CD1c-positive myeloid dendritic cell (primary cell): ENCODE results near the gene SEPTIN8.

Experiments
- DNase-seq: peaks from one replicate; pipeline ENCODE4 v3.0.0-alpha.2; 2016; ENCODE audit errors: extremely low spot score

Gene SEPTIN8

GRCh38 chr5:132764671-132765238 is 12.3 kb downstream of the SEPTIN8 start:
- no peak for DNase-seq

- no peak for DNase-seq
These were observed 13.0 kb downstream of the SEPTIN8 start for GRCh38 chr5:132764051-132764450.

GRCh38 chr5:132763181-132764036 is 13.6 kb downstream of the SEPTIN8 start:
- DNase-seq, result peak; percentile 65

- DNase-seq, result no peak
These were observed 14.6 kb downstream of the SEPTIN8 start for GRCh38 chr5:132762246-132763000.

DNA sequence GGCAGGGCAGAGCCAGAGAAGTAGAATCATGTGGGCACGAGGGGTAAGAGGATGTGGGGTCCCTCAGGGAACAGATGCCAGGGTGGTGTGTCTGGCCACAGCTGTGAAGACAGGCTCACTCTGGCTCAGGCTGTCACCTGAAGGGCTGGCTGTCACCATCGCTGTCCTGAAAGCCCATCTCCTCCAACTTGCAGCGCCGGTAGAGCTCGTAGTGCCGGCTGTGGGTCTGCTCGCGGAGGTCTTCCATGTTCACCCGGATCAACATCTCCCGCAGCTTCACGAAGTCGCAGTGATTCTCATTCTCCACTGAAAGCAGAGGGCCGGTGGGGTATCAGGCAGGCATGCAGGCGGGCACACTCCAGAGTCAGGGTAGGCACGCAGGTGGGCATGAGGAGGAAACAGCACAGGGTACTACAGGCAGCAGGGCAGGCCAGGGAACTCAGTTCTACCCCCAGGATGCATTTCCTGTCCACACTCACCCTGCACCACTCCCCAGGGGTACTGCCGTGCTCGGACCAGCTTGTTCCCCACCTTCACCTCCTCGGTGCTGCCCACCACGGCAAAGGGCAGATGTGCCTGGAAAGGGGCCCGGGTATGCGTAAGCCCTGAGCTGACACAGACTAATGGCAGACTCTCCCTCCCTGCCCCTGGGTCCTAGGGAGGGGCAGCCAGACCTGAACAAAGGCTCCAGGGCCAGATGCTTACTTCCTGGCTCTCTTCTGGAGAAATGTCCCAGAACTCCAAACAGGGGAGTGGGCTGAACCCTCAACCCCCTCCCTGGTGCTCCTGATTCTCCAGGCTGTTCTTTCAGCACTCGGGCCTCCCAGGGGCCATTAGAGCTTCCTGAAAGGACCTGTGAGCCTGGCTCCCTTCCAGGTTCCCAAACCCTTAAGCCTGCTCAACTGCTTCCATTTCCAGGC is 15.5 kb downstream of the SEPTIN8 start:
- DNase-seq, result no peak

DNA sequence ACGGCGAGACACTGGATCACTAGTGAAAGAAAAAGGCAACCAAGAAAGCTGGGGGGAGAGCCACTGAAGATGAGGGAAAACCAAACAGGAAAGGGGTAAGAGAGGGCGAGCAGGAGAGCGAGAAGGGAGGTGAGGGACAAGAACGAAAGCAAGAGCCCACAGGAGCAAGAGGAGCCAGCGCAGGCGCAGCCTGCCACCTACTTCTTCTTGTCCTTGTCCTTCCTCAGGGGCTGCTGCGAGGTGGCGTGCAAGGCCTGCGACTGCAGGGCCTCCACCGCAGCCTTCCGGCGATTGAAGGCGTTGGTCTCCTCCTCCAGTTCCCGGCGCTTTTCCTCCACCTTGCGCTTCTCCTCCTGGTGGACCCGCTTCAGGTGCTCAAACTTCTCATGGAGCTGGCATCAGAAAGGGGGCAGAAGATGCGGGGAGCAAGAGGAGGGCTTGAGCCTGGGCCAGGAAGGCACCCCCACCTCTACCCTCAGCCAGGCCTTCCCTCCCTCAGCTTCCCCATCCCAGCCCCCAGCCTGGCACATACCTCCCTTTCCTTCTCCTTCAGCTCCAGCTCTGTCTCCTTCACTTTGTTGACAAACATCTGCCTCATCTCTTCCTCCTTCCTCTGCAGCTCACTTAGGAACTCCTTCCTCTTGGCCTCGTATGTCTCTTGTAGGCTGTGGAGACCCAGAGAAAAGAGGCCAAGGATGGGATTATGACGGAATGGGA is 16.3 kb downstream of the SEPTIN8 start:
- DNase-seq, result no peak

GRCh38 chr5:132760049-132760420 is 17.0 kb downstream of the SEPTIN8 start:
- DNase-seq, result no peak

DNA sequence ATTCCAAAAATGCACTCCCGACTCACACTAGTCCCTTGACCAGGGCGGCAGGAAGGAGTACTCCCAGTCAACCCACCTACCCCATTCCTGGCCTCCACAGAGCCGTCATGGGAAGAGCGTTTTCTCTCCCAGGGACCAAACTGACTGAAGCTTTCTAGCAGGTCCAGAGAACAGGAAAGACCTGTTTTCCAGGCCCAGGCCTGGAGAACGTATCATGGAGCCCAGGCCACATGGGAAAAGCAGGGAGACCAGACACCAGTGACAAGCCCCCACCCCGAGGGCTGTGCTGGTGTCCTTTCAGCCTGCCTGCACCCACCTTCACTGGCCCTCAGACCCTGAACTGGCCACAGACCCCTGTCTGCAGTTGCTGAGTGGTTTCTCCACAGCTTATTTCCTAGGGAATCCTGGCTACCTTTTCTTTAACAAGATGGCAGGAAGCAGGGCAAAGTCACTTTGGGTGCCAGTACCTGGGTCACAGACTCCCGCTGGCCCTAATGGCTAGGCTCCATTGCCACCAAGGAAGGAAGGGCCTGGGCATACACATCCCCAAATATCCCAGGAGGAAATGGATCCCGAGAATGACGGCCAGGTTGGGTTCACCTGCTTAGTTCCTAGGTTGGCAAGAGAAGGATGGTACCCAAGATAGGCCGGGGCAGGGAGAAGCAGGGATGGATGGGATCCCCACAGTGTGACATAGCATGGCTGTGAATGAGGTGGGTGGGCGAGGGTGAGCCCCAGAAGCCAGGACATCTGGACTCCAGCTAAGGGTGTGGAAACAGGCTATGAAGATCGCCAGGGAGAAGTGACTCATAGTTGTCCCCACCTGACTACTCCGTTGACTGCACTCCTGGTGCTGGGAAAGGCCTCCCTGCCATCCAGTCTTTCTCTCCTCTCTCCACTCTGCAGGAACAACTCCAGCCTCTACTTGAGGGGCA is 17.7 kb downstream of the SEPTIN8 start:
- no peak for DNase-seq

- no peak for DNase-seq
These were observed 18.6 kb downstream of the SEPTIN8 start for GRCh38 chr5:132758451-132758850.

DNA sequence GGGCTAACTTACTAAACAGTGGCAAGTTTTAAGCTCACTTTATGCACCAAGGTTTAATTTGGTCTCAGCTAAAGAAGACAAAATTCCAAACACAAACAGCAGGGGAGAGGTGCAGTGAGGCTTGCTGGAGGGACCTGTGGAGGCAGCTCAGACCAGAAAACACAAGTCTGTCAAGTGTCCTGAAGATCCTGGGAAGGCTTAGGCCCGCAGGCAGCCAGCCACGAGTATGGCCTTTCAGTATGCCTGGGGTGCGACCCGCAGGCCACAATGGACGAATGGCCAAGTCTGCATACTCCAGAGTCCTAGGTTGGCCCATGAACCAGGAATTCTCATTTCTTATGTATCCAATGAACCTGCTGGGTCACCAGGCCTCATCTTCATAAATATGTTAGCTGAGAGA is 20.5 kb downstream of the SEPTIN8 start:
- DNase-seq, result no peak

- DNase-seq, result no peak
These were observed 22.1 kb downstream of the SEPTIN8 start for GRCh38 chr5:132754947-132755346.

- DNase-seq, result no peak
These were observed 22.9 kb downstream of the SEPTIN8 start for GRCh38 chr5:132754111-132754510.

GRCh38 chr5:132753135-132753987 is 23.7 kb downstream of the SEPTIN8 start:
- DNase-seq, result no peak

DNA sequence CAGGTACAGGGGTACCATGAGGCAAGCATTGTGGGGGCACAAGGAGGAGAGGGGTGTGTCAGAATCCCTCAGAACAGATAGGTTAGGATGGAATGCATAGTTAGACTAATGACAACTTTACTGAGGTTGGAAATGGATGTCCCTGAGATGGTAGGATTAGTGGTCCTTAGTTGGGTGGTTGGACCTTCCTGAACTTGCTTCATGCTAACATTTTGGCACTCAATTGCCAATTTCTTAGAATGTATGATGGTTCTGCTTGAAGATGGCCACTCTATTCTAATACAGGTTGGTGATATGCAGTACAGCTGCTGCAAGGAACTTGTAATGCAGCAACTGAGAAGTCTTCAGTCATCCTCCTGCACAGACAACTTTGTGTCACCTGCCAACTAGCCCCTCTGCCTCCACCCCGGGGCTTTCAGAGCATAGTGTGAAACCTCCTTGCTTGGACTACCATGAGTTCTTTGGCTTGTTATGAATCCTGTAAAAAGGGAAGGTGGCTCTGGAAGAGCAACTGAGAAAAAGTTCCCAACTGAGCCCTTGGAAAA is 24.4 kb downstream of the SEPTIN8 start:
- DNase-seq, result no peak

DNA sequence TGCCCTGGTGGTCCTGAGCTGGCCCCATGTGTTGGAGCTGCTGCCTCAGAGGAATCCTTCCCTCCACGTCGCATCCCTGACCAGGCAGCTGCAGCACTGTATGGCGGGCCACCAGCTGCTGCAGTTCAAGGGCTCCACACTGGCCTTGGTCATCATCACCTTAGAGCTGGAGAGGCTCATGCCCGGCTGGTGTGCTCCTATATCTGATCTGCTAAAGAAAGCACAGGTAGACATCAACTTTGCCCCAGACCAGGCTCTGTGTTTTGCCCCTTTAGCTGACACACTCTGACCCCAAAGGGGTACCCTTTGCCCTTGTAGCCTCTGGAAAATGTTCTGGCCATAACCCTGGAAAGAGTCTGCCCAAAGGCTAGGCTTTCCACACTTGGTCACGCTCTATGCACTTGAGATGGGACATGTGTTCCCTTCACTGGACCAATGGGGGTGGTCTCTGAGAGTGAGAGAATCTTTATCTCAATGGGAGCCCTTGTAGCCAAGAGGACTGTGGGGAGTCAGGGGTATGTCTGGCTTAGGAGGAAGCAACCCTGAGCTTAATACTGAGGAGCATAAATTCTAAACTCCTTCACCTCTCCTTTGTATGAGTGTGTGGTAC is 25.0 kb downstream of the SEPTIN8 start:
- DNase-seq, result no peak

DNA sequence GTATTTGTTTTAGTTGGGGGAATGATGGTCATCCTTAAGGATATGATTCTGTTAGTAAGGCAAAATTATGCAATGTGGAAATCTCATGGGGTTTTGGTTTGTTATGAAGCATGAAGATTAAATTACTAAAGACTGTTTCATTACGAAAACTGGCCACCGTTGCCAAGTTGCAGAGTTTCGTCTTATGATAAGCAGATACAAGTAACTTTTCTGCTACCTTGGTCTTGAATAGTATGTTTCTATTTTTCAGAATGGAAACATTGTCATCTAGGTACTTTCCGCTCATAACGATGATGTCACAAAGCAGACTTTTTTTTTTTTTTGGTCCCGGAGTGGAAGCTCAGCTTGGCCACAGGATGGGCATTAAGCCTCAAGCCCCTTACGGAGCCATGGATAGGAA is 25.6 kb downstream of the SEPTIN8 start:
- DNase-seq, result no peak

DNA sequence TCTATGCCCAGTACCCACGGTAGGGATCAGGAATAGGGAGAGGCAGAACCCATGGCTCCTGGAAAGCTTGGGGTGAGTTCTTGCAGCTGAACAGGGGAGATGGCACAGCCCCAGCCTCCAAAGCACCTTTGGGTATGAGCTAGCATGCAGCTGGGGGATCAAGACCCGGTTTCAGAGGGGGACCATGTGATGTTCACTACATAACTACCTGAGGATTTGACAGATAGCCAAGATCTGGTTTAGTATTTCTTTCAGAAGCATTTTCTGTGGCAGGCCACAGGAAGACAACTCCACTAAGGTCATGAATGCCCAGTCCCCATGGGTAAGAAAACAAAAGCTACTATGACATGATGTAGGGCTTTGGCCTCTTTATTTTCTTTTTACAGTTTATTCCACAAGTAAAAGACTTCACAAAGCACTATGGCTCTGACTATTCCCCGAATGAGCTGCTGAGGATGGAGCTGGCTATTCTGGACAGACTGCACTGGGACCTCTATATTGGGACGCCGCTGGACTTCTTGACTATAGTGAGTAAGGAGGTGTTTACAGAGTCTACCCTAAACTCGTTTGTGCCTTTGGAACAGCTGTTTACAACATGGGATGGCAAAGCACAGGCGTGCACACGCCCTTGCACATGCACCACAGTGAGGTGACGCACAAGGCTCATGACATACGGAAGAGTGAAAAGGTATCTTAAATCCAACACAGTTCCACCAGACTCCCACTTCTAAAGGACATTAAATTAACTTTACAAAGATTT is 26.4 kb downstream of the SEPTIN8 start:
- DNase-seq, result no peak

- DNase-seq, result no peak
These were observed 27.5 kb downstream of the SEPTIN8 start for GRCh38 chr5:132749506-132749905.
